HEK293 (cell line): ENCODE measurements around the gene DNAJC22.

Experiments
- BCL11A ChIP-seq: fragments of 450-650 bp; formaldehyde crosslinking; IDR thresholded peaks from 2 replicates; pipeline ENCODE4 v1.5.1; 2016; ENCODE audit warnings: low read depth, missing biosample characterization, missing genetic modification characterization
- EGR2 ChIP-seq: fragments of 450-650 bp; formaldehyde crosslinking; IDR thresholded peaks from 2 replicates; pipeline ENCODE4 v1.5.1; 2016; ENCODE audit warnings: low read depth, missing biosample characterization, missing genetic modification characterization
- HOXA7 ChIP-seq: sonication (generic); formaldehyde crosslinking; IDR thresholded peaks from 2 replicates; pipeline ENCODE4 v1.8.1; 2022; ENCODE audit warnings: missing genetic modification reagents, borderline replicate concordance
- SALL2 ChIP-seq: fragments of 450-650 bp; formaldehyde crosslinking; IDR thresholded peaks from 2 replicates; pipeline ENCODE4 v1.5.0; 2017; ENCODE audit warnings: missing biosample characterization, mild to moderate bottlenecking, missing genetic modification characterization, borderline replicate concordance
- TCF7L2 ChIP-seq: IDR thresholded peaks from 2 replicates; pipeline ENCODE4 v1.6.1; 2011; ENCODE audit warnings: low read depth, mild to moderate bottlenecking, inconsistent platforms, low read length, moderate library complexity, borderline replicate concordance
- ZBTB17 ChIP-seq: fragments of 450-650 bp; formaldehyde crosslinking; IDR thresholded peaks from 2 replicates; pipeline ENCODE4 v1.5.1; 2016; ENCODE audit warnings: missing biosample characterization, missing genetic modification characterization
- ZBTB21 ChIP-seq: fragments of 450-650 bp; formaldehyde crosslinking; IDR thresholded peaks from 2 replicates; pipeline ENCODE4 v1.5.1; 2017; ENCODE audit warnings: missing biosample characterization, missing genetic modification characterization
- ZNF175 ChIP-seq: fragments of 450-650 bp; formaldehyde crosslinking; IDR thresholded peaks from 2 replicates; pipeline ENCODE4 v1.5.1; 2016; ENCODE audit warnings: missing biosample characterization, missing genetic modification characterization
- ZNF350 ChIP-seq: fragments of 450-650 bp; formaldehyde crosslinking; IDR thresholded peaks from 2 replicates; pipeline ENCODE4 v1.5.0; 2017; ENCODE audit warnings: missing biosample characterization, mild to moderate bottlenecking, missing genetic modification characterization
- ZNF416 ChIP-seq: fragments of 450-650 bp; formaldehyde crosslinking; IDR thresholded peaks from 2 replicates; pipeline ENCODE4 v1.5.1; 2016; ENCODE audit warnings: missing biosample characterization, missing genetic modification characterization
- ZNF423 ChIP-seq: fragments of 450-650 bp; formaldehyde crosslinking; IDR thresholded peaks from 2 replicates; pipeline ENCODE4 v1.5.1; 2016; ENCODE audit warnings: missing biosample characterization, missing genetic modification characterization
- ZNF48 ChIP-seq: fragments of 450-650 bp; formaldehyde crosslinking; IDR thresholded peaks from 2 replicates; pipeline ENCODE4 v1.5.1; 2016; ENCODE audit warnings: missing biosample characterization, missing genetic modification characterization
- ZNF549 ChIP-seq: fragments of 450-650 bp; IDR thresholded peaks from 2 replicates; pipeline ENCODE4 v1.5.1; 2018; ENCODE audit warnings: missing biosample characterization, missing genetic modification characterization, mild to moderate bottlenecking, inconsistent platforms, moderate library complexity
- ZNF629 ChIP-seq: fragments of 450-650 bp; formaldehyde crosslinking; IDR thresholded peaks from 2 replicates; pipeline ENCODE4 v1.5.1; 2017; ENCODE audit warnings: missing biosample characterization, missing genetic modification characterization
- ZNF792 ChIP-seq: fragments of 450-650 bp; formaldehyde crosslinking; IDR thresholded peaks from 2 replicates; pipeline ENCODE4 v1.5.1; 2016; ENCODE audit warnings: missing biosample characterization, missing genetic modification characterization
- ZNF837 ChIP-seq: fragments of 450-650 bp; formaldehyde crosslinking; IDR thresholded peaks from 2 replicates; pipeline ENCODE4 v1.5.1; 2016; ENCODE audit warnings: missing biosample characterization, missing genetic modification characterization
- ZSCAN23 ChIP-seq: fragments of 450-650 bp; formaldehyde crosslinking; IDR thresholded peaks from 2 replicates; pipeline ENCODE4 v1.5.1; 2016; ENCODE audit warnings: missing biosample characterization, missing genetic modification characterization
- ZSCAN30 ChIP-seq: fragments of 450-650 bp; IDR thresholded peaks from 2 replicates; pipeline ENCODE4 v1.5.1; 2018; ENCODE audit warnings: missing biosample characterization, mild to moderate bottlenecking, missing genetic modification characterization, moderate library complexity
- TF ChIP-seq, protein P1 (sequence below): fragments of 450-650 bp; formaldehyde crosslinking; IDR thresholded peaks from 2 replicates; pipeline ENCODE4 v1.5.1; 2016; ENCODE audit warnings: missing biosample characterization, missing genetic modification characterization
- TF ChIP-seq, protein P2 (sequence below): IDR thresholded peaks from 2 replicates; pipeline ENCODE4 v1.6.1; 2011; ENCODE audit warnings: mild to moderate bottlenecking, low read depth, low read length, borderline replicate concordance
- TF ChIP-seq, protein P3 (sequence below): fragments of 450-650 bp; formaldehyde crosslinking; IDR thresholded peaks from 2 replicates; pipeline ENCODE4 v1.5.1; 2016; ENCODE audit warnings: missing biosample characterization, missing genetic modification characterization
- TF ChIP-seq, protein P4 (sequence below): fragments of 450-650 bp; formaldehyde crosslinking; optimal IDR thresholded peaks from 2 replicates; pipeline ENCODE3; 2016; ENCODE audit warnings: missing biosample characterization, mild to moderate bottlenecking, missing genetic modification characterization
- TF ChIP-seq, protein P5 (sequence below): fragments of 450-650 bp; IDR thresholded peaks from 2 replicates; pipeline ENCODE4 v1.5.1; 2018; ENCODE audit warnings: missing biosample characterization, missing genetic modification characterization
- TF ChIP-seq, protein P6 (sequence below): fragments of 450-650 bp; formaldehyde crosslinking; IDR thresholded peaks from 2 replicates; pipeline ENCODE4 v1.5.1; 2016; ENCODE audit warnings: missing biosample characterization, missing genetic modification characterization, low read depth
- TF ChIP-seq, protein P7 (sequence below): fragments of 450-650 bp; formaldehyde crosslinking; IDR thresholded peaks from 2 replicates; pipeline ENCODE4 v1.5.1; 2016; ENCODE audit warnings: missing biosample characterization, missing genetic modification characterization

Gene DNAJC22

DNA sequence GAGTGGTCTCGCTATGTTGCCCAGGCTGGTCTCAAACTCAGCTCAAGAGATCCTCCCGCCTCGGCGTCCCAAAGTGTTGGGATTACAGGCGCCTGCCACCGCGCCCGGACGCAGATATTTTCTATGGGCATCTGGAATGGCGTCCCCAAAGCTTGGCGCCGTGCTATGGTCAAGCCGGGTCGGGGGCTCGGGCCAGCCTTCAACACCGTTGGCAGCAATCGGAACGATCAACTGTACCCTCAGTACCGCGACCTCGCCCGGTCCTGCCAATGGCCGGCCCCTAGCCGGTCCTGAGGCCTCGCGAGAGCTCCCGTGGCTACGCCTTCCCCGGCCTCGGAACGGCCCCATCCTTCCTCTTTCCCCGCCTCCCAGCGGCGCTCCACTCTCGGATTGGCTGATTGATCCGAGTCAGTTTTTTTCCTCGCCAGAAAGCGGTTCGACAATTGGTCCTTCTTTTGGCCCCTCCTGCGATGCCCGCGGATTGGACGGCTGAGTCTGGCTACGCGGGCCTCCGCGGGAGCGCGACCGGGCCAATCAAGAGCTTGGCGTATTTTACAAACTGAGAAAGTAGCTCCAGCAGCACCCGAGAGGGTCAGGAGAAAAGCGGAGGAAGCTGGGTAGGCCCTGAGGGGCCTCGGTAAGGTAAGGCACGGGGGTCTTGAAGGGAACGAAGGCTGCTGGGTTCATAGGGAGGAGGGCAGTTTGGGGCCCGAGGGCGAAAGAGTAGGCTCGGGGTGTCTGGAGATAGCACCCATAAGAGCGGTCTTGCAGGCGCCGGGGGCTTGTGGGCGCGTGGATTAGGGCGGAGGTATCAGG is 23.8 kb upstream of the DNAJC22 start, which contains the start of gene TROAP (continued):
- no peak; the same call in 1 of the 2 replicates for TF ChIP-seq EGR2
- TF ChIP-seq TCF7L2: no peak
- TF ChIP-seq ZBTB21: no peak
- TF ChIP-seq, protein P1, sequence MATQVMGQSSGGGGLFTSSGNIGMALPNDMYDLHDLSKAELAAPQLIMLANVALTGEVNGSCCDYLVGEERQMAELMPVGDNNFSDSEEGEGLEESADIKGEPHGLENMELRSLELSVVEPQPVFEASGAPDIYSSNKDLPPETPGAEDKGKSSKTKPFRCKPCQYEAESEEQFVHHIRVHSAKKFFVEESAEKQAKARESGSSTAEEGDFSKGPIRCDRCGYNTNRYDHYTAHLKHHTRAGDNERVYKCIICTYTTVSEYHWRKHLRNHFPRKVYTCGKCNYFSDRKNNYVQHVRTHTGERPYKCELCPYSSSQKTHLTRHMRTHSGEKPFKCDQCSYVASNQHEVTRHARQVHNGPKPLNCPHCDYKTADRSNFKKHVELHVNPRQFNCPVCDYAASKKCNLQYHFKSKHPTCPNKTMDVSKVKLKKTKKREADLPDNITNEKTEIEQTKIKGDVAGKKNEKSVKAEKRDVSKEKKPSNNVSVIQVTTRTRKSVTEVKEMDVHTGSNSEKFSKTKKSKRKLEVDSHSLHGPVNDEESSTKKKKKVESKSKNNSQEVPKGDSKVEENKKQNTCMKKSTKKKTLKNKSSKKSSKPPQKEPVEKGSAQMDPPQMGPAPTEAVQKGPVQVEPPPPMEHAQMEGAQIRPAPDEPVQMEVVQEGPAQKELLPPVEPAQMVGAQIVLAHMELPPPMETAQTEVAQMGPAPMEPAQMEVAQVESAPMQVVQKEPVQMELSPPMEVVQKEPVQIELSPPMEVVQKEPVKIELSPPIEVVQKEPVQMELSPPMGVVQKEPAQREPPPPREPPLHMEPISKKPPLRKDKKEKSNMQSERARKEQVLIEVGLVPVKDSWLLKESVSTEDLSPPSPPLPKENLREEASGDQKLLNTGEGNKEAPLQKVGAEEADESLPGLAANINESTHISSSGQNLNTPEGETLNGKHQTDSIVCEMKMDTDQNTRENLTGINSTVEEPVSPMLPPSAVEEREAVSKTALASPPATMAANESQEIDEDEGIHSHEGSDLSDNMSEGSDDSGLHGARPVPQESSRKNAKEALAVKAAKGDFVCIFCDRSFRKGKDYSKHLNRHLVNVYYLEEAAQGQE (tag by site-specific recombination): 0 out of 2 replicates have a peak, but pooled peaks have one; percentile 13
- no peak for TF ChIP-seq SALL2 (tag by site-specific recombination)
- TF ChIP-seq, protein P2, sequence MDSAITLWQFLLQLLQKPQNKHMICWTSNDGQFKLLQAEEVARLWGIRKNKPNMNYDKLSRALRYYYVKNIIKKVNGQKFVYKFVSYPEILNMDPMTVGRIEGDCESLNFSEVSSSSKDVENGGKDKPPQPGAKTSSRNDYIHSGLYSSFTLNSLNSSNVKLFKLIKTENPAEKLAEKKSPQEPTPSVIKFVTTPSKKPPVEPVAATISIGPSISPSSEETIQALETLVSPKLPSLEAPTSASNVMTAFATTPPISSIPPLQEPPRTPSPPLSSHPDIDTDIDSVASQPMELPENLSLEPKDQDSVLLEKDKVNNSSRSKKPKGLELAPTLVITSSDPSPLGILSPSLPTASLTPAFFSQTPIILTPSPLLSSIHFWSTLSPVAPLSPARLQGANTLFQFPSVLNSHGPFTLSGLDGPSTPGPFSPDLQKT: no peak
- TF ChIP-seq ZNF549: no peak
- no peak for TF ChIP-seq ZNF629 (tag by site-specific recombination)
- TF ChIP-seq, protein P3, sequence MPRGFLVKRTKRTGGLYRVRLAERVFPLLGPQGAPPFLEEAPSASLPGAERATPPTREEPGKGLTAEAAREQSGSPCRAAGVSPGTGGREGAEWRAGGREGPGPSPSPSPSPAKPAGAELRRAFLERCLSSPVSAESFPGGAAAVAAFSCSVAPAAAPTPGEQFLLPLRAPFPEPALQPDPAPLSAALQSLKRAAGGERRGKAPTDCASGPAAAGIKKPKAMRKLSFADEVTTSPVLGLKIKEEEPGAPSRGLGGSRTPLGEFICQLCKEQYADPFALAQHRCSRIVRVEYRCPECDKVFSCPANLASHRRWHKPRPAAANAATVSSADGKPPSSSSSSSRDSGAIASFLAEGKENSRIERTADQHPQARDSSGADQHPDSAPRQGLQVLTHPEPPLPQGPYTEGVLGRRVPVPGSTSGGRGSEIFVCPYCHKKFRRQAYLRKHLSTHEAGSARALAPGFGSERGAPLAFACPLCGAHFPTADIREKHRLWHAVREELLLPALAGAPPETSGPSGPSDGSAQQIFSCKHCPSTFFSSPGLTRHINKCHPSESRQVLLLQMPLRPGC (tag by site-specific recombination): 0 out of 2 replicates have a peak, but pooled peaks have one; percentile 28
- TF ChIP-seq ZNF792 (tag by site-specific recombination): no peak
- TF ChIP-seq, protein P4, sequence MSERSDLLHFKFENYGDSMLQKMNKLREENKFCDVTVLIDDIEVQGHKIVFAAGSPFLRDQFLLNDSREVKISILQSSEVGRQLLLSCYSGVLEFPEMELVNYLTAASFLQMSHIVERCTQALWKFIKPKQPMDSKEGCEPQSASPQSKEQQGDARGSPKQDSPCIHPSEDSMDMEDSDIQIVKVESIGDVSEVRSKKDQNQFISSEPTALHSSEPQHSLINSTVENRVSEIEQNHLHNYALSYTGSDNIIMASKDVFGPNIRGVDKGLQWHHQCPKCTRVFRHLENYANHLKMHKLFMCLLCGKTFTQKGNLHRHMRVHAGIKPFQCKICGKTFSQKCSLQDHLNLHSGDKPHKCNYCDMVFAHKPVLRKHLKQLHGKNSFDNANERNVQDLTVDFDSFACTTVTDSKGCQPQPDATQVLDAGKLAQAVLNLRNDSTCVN (tag by site-specific recombination): peak; percentile 77
- no peak for TF ChIP-seq ZNF837
- peak; percentile 54; the same call in 1 of the 2 replicates for TF ChIP-seq ZBTB17 (tag by site-specific recombination)
- no peak for TF ChIP-seq HOXA7
- no peak for TF ChIP-seq ZNF48
- TF ChIP-seq ZNF175: no peak
- TF ChIP-seq, protein P5, sequence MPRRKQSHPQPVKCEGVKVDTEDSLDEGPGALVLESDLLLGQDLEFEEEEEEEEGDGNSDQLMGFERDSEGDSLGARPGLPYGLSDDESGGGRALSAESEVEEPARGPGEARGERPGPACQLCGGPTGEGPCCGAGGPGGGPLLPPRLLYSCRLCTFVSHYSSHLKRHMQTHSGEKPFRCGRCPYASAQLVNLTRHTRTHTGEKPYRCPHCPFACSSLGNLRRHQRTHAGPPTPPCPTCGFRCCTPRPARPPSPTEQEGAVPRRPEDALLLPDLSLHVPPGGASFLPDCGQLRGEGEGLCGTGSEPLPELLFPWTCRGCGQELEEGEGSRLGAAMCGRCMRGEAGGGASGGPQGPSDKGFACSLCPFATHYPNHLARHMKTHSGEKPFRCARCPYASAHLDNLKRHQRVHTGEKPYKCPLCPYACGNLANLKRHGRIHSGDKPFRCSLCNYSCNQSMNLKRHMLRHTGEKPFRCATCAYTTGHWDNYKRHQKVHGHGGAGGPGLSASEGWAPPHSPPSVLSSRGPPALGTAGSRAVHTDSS (tag by site-specific recombination): no peak
- no peak for TF ChIP-seq ZSCAN30 (tag by site-specific recombination)
- TF ChIP-seq, protein P6, sequence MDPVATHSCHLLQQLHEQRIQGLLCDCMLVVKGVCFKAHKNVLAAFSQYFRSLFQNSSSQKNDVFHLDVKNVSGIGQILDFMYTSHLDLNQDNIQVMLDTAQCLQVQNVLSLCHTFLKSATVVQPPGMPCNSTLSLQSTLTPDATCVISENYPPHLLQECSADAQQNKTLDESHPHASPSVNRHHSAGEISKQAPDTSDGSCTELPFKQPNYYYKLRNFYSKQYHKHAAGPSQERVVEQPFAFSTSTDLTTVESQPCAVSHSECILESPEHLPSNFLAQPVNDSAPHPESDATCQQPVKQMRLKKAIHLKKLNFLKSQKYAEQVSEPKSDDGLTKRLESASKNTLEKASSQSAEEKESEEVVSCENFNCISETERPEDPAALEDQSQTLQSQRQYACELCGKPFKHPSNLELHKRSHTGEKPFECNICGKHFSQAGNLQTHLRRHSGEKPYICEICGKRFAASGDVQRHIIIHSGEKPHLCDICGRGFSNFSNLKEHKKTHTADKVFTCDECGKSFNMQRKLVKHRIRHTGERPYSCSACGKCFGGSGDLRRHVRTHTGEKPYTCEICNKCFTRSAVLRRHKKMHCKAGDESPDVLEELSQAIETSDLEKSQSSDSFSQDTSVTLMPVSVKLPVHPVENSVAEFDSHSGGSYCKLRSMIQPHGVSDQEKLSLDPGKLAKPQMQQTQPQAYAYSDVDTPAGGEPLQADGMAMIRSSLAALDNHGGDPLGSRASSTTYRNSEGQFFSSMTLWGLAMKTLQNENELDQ (tag by site-specific recombination): no peak
- no peak for TF ChIP-seq ZNF423 (tag by site-specific recombination)
- TF ChIP-seq, protein P7, sequence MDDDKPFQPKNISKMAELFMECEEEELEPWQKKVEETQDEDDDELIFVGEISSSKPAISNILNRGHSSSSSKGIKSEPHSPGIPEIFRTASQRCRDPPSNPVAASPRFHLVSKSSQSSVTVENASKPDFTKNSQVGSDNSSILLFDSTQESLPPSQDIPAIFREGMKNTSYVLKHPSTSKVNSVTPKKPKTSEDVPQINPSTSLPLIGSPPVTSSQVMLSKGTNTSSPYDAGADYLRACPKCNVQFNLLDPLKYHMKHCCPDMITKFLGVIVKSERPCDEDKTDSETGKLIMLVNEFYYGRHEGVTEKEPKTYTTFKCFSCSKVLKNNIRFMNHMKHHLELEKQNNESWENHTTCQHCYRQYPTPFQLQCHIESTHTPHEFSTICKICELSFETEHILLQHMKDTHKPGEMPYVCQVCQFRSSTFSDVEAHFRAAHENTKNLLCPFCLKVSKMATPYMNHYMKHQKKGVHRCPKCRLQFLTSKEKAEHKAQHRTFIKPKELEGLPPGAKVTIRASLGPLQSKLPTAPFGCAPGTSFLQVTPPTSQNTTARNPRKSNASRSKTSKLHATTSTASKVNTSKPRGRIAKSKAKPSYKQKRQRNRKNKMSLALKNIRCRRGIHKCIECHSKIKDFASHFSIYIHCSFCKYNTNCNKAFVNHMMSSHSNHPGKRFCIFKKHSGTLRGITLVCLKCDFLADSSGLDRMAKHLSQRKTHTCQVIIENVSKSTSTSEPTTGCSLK: no peak
- no peak for TF ChIP-seq ZNF416 (tag by site-specific recombination)
- TF ChIP-seq ZNF350: no peak
- no peak for TF ChIP-seq BCL11A
- TF ChIP-seq ZSCAN23 (tag by site-specific recombination): peak; percentile 83
